ENCODE data around the gene SCARB1.

DNA sequence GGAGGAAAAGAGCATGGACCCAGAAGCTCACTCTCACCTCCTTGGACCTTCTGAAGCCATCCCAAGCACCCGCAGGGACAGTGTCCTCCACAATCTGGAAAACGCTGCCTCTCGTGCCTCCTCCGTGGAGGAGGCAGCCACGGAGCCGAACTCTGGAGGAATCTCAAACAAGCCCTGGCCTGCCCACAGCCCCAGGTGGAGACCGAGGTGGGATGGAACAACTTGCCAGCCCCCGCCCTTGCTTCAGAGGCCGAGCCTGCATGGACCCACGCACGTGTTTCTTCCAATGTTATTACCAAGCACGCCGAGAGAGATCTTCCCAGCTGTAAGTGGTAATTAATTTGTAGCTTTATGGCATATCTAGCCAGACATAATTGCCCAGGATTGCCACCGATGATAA, 61.3 kb downstream of the SCARB1 start:
- TF ChIP-seq CTCF (IDR thresholded peaks at IDR 0.05): no peak
- TF ChIP-seq POLR2A (IDR thresholded peaks at IDR 0.05): no peak

Data from lower leg skin (tissue), 3 donors.